Esophagus squamous epithelium (tissue), 4 donors: ENCODE results near the gene DPYSL4.

ENCODE experiments used
- CTCF ChIP-seq, 6 experiments: fragments of 450-650 bp in 4 of 6; fragments of 200-600 bp in 2 of 6; sonication (generic) in 2 of 6; IDR thresholded peaks; one replicate each; pipeline ENCODE4 v1.5.1; 2016 to 2019; ENCODE audit warnings: antibody characterized with exemption in 6 of 6, mild to moderate bottlenecking in 4 of 6, moderate library complexity in 4 of 6
- POLR2A ChIP-seq, 4 donors: fragments of 450-650 bp; IDR thresholded peaks; one replicate each; pipeline ENCODE4 v1.6.1; 2017; ENCODE audit warnings: antibody characterized with exemption in 4 of 4, mild to moderate bottlenecking in 4 of 4, moderate library complexity in 3 of 4

GRCh38 chr10:132228616-132229015, 41.9 kb downstream of the DPYSL4 start:
- TF ChIP-seq CTCF (IDR thresholded peaks at IDR 0.05) (no peak), POLR2A (IDR thresholded peaks at IDR 0.05) (no peak)
